MCF 10A (cell line): ENCODE results near the gene TSC2. TPM values are rescaled to one million over a fixed set of nuclear protein-coding genes. Genes with fewer than 3 reads are reported as not detected.
"Not testable (repeated sequence)": the region's sequence is repeated elsewhere in the genome, so short reads cannot be mapped to it uniquely, and the experiment has no call there.

Experiments
- BruUV-seq: library from RNA; stranded (reverse); fragments of 400-500 nt; replicated peaks from 2 replicates; lab custom pipeline; 2021; lab: Mats Ljungman, UMichigan
- CTCF ChIA-PET: fragments of 300-600 bp; sonication (Branson Sonifier 250); formaldehyde crosslinking; extraction: SDS; loops from one replicate; lab custom pipeline; 2021; ENCODE audit warnings: antibody characterized with exemption, inconsistent platforms; lab: Yijun Ruan, JAX
- POLR2A ChIA-PET: fragments of 300-600, 350-650 bp; sonication (Branson Sonifier 250); formaldehyde crosslinking; extraction: SDS; loops from one replicate; lab custom pipeline; 2020; ENCODE audit warnings: antibody characterized with exemption, inconsistent platforms; lab: Yijun Ruan, JAX
- DNase-seq: peaks from one replicate; pipeline ENCODE4 v3.0.0-alpha.2; 2018; ENCODE audit not compliant: unreplicated experiment
- H3K27ac Mint-ChIP-seq: one replicate; pipeline ENCODE4 v1.8.0; 2022; ENCODE audit warnings: mild to moderate bottlenecking, low read depth, mixed read lengths; ENCODE audit not compliant: unreplicated experiment
- H3K27me3 Mint-ChIP-seq: one replicate; pipeline ENCODE4 v1.8.0; 2022; ENCODE audit warnings: mixed read lengths; ENCODE audit not compliant: insufficient read depth, unreplicated experiment
- H3K36me3 Mint-ChIP-seq: one replicate; pipeline ENCODE4 v1.8.0; 2022; ENCODE audit warnings: mild to moderate bottlenecking, moderate library complexity, mixed read lengths; ENCODE audit not compliant: insufficient read depth, unreplicated experiment
- H3K4me1 Mint-ChIP-seq: one replicate; pipeline ENCODE4 v1.8.0; 2022; ENCODE audit warnings: mixed read lengths; ENCODE audit not compliant: insufficient read depth, unreplicated experiment
- H3K4me3 Mint-ChIP-seq: one replicate; pipeline ENCODE4 v1.8.0; 2022; ENCODE audit warnings: mild to moderate bottlenecking, moderate library complexity, mixed read lengths; ENCODE audit not compliant: unreplicated experiment
- H3K9me3 Mint-ChIP-seq: one replicate; pipeline ENCODE4 v1.8.0; 2022; ENCODE audit warnings: mixed read lengths; ENCODE audit not compliant: unreplicated experiment
- intact Hi-C: fragments of 100-400 bp; cut with micrococcal nuclease; formaldehyde crosslinking; loops from 2 replicates; pipeline ENCODE4 v1.14.1; 2022
- total RNA-seq: library from RNA; stranded (reverse); gene quantifications from 2 replicates; pipeline ENCODE4 v1.2.3, GENCODE V29; 2022
- TF ChIP-seq, protein P1 (sequence below): fragments of 200-600 bp; IDR thresholded peaks from one replicate; pipeline ENCODE4 v1.8.0; 2022; ENCODE audit warnings: antibody characterized with exemption, mild to moderate bottlenecking; ENCODE audit not compliant: unreplicated experiment

The TSC2 gene
- total RNA-seq, 1 experiment from 2014 or later: 99.8 TPM

- no peak overlapping the region for H3K4me3 Mint-ChIP-seq
- ChIA-PET POLR2A (no interaction called here), CTCF (no interaction called here)
- TF ChIP-seq, protein P1, sequence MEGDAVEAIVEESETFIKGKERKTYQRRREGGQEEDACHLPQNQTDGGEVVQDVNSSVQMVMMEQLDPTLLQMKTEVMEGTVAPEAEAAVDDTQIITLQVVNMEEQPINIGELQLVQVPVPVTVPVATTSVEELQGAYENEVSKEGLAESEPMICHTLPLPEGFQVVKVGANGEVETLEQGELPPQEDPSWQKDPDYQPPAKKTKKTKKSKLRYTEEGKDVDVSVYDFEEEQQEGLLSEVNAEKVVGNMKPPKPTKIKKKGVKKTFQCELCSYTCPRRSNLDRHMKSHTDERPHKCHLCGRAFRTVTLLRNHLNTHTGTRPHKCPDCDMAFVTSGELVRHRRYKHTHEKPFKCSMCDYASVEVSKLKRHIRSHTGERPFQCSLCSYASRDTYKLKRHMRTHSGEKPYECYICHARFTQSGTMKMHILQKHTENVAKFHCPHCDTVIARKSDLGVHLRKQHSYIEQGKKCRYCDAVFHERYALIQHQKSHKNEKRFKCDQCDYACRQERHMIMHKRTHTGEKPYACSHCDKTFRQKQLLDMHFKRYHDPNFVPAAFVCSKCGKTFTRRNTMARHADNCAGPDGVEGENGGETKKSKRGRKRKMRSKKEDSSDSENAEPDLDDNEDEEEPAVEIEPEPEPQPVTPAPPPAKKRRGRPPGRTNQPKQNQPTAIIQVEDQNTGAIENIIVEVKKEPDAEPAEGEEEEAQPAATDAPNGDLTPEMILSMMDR: no peak
- H3K4me1 Mint-ChIP-seq: no peaks in the 10 kb centered on the region
- no peaks in the 10 kb centered on the region for H3K9me3 Mint-ChIP-seq
- peaks cover 7% of the 10 kb centered on the region for H3K36me3 Mint-ChIP-seq
- H3K27ac Mint-ChIP-seq: no peak overlapping the region
- intact Hi-C loops: no loop called here
- no peak for DNase-seq
- no TSS peak for BruUV-seq
- no peaks in the 10 kb centered on the region for H3K27me3 Mint-ChIP-seq
These were observed 14.5 kb upstream of the TSC2 start for GRCh38 chr16:2033057-2033908.

GRCh38 chr16:2033909-2034695, 13.7 kb upstream of the TSC2 start:
- CTCF ChIA-PET, H3K9me3 Mint-ChIP-seq, BruUV-seq, H3K4me3 Mint-ChIP-seq, POLR2A ChIA-PET, H3K4me1 Mint-ChIP-seq, intact Hi-C loops, H3K27ac Mint-ChIP-seq, H3K36me3 Mint-ChIP-seq, DNase-seq, H3K27me3 Mint-ChIP-seq: not testable (repeated sequence)

DNA sequence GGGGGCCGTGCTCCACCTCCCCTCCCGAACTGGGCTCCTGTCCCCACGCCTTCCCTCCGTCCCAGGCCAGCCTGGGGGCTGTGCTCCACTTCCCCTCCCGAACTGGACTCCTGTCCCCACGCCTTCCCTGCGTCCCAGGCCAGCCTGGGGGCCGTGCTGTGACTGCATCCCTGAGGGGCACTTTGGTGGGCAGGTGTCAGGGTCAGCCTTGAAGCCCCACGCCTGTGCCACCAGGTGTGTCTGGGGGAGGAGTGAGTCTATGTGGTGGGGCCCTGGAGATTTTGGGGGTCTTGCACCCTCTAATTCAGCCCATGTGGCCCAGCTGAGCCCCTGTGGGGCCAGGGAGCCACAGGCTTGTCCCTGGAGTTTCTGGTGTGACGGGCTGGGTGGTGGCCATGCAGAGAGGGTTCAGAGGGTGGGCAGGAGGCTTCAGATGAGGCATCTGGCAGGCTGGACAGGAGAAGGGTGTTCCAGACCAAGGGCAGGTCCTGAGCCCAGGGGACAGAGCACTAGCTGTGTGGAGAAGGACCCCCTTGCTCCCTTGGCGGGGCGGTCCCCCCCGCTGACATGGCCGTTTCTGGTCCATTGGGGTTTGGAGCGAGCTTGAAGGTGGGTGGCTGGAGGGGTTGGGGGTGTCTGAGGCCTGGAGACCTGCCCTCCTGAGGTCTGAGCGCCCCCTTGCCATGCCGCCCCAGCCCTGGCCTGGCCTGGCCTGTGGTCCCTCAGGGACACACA, 12.9 kb upstream of the TSC2 start:
- DNase-seq: no peak
- no peaks in the 10 kb centered on the region for H3K4me1 Mint-ChIP-seq
- H3K27me3 Mint-ChIP-seq: no peaks in the 10 kb centered on the region
- POLR2A ChIA-PET: no interaction called here
- H3K4me3 Mint-ChIP-seq: no peak overlapping the region
- TF ChIP-seq, protein P1: no peak
- intact Hi-C loops: no loop called here
- H3K36me3 Mint-ChIP-seq: peaks cover 7% of the 10 kb centered on the region
- BruUV-seq: no TSS peak
- no peak overlapping the region for H3K27ac Mint-ChIP-seq
- H3K9me3 Mint-ChIP-seq: no peaks in the 10 kb centered on the region
- CTCF ChIA-PET: interaction anchor here (0.6 to 1.2 kb wide), 2 partner anchors 21 to 107 kb away, joined by 6 to 7 read pairs; no protein-coding TSS in a partner anchor

- intact Hi-C loops: no loop called here
- H3K36me3 Mint-ChIP-seq: peaks cover 4% of the 10 kb centered on the region
- no peak for DNase-seq
- ChIA-PET CTCF (interaction anchor here (0.6 to 1.2 kb wide), 2 partner anchors 20 to 106 kb away, joined by 6 to 7 read pairs; no protein-coding TSS in a partner anchor), POLR2A (no interaction called here)
- no TSS peak for BruUV-seq
- TF ChIP-seq, protein P1: no peak
- no peak overlapping the region for H3K27ac Mint-ChIP-seq
- H3K4me3 Mint-ChIP-seq: no peak overlapping the region
- no peaks in the 10 kb centered on the region for H3K4me1 Mint-ChIP-seq
- H3K9me3 Mint-ChIP-seq: no peaks in the 10 kb centered on the region
- H3K27me3 Mint-ChIP-seq: no peaks in the 10 kb centered on the region
These were observed 12.2 kb upstream of the TSC2 start for GRCh38 chr16:2035431-2036199.
